ENCODE data around the gene GOLGA7B.

Gene GOLGA7B

GRCh38 chr10:97869091-97870042 lies 19.7 kb downstream of the GOLGA7B start:
- DNase-seq: peak; percentile 83

GRCh38 chr10:97870990-97871389 lies 21.3 kb downstream of the GOLGA7B start:
- DNase-seq: no peak

GRCh38 chr10:97873569-97873968 lies 23.9 kb downstream of the GOLGA7B start:
- no peak for DNase-seq

GRCh38 chr10:97874332-97874731 lies 24.7 kb downstream of the GOLGA7B start:
- DNase-seq: no peak

GRCh38 chr10:97875391-97875790 lies 25.7 kb downstream of the GOLGA7B start:
- DNase-seq: no peak

GRCh38 chr10:97876402-97876801 lies 26.8 kb downstream of the GOLGA7B start:
- no peak for DNase-seq

- no peak for DNase-seq
These were observed 29.6 kb downstream of the GOLGA7B start for GRCh38 chr10:97879241-97879640.

GRCh38 chr10:97880109-97880508 lies 30.5 kb downstream of the GOLGA7B start:
- DNase-seq: no peak

GRCh38 chr10:97882142-97883091 lies 32.8 kb downstream of the GOLGA7B start:
- DNase-seq: no peak

GRCh38 chr10:97883092-97883485 lies 33.4 kb downstream of the GOLGA7B start:
- DNase-seq: no peak

- no peak for DNase-seq
These were observed 36.6 kb downstream of the GOLGA7B start for GRCh38 chr10:97886286-97886685.

GRCh38 chr10:97887399-97887798 lies 37.8 kb downstream of the GOLGA7B start:
- DNase-seq: no peak

- no peak for DNase-seq
These were observed 38.5 kb downstream of the GOLGA7B start for GRCh38 chr10:97888134-97888533.

- DNase-seq: no peak
These were observed 39.1 kb downstream of the GOLGA7B start for GRCh38 chr10:97888641-97889262.

- DNase-seq: no peak
These were observed 40.0 kb downstream of the GOLGA7B start for GRCh38 chr10:97889461-97890265.

- no peak for DNase-seq
These were observed 42.0 kb downstream of the GOLGA7B start for GRCh38 chr10:97891497-97892167.

- DNase-seq: no peak
These were observed 42.9 kb downstream of the GOLGA7B start for GRCh38 chr10:97892506-97892905.

GRCh38 chr10:97892939-97893338 lies 43.3 kb downstream of the GOLGA7B start:
- DNase-seq: no peak

- no peak for DNase-seq
These were observed 44.4 kb downstream of the GOLGA7B start for GRCh38 chr10:97894092-97894491.

GRCh38 chr10:97895084-97895483 lies 45.4 kb downstream of the GOLGA7B start:
- DNase-seq: no peak

- no peak for DNase-seq
These were observed 46.3 kb downstream of the GOLGA7B start for GRCh38 chr10:97895915-97896314.

Data from activated gamma-delta T cell treated with Interleukin-2 at 50 U/mL for 16 hours (primary cell).